Activated CD8-positive, alpha-beta memory T cell treated with anti-CD3 and anti-CD28 coated beads, Interleukin-2, amount 50 U/mL, for 1 hour (primary cell): ENCODE data around the gene ARRDC1.
"Not testable (repeated sequence)": the region's sequence is repeated elsewhere in the genome, so short reads cannot be mapped to it uniquely, and the experiment has no call there.

Experiments used
- DNase-seq: peaks from one replicate; pipeline ENCODE4 v3.0.0-alpha.2; 2020; ENCODE audit errors: extremely low read depth

Gene ARRDC1

GRCh38 chr9:137605121-137606004, at the start of gene ARRDC1:
TSS of gene ARRDC1 (plus strand) at chr9:137605686. CDS start at chr9:137605718, 32 bp downstream.
- DNase-seq, result peak; percentile 87

GRCh38 chr9:137556069-137556838, 49.2 kb upstream of the ARRDC1 start:
- no peak for DNase-seq

GRCh38 chr9:137558127-137558526, 47.4 kb upstream of the ARRDC1 start:
- DNase-seq, result no peak

- DNase-seq, result no peak
Measured at GRCh38 chr9:137564134-137564533, 41.4 kb upstream of the ARRDC1 start.

GRCh38 chr9:137564817-137565411, 40.6 kb upstream of the ARRDC1 start:
- DNase-seq, result no peak

GRCh38 chr9:137568445-137568844, 37.0 kb upstream of the ARRDC1 start:
- not testable (repeated sequence) for DNase-seq

- no peak for DNase-seq
Measured at GRCh38 chr9:137569609-137570203, 35.8 kb upstream of the ARRDC1 start.

GRCh38 chr9:137570566-137570965, 34.9 kb upstream of the ARRDC1 start:
- no peak for DNase-seq

GRCh38 chr9:137574192-137574591, 31.3 kb upstream of the ARRDC1 start:
- DNase-seq, result no peak

- no peak for DNase-seq
Measured at GRCh38 chr9:137575364-137575715, 30.1 kb upstream of the ARRDC1 start.

GRCh38 chr9:137575716-137576411, 29.6 kb upstream of the ARRDC1 start:
- no peak for DNase-seq

- peak; percentile 71 for DNase-seq
Measured at GRCh38 chr9:137578518-137579258, 26.8 kb upstream of the ARRDC1 start, which contains the start of gene DPH7. TSS of gene DPH7 (minus strand) at chr9:137578925. CDS start at chr9:137578777, 148 bp downstream.

GRCh38 chr9:137579259-137579604, 26.3 kb upstream of the ARRDC1 start:
- DNase-seq, result no peak

- DNase-seq, result no peak
Measured at GRCh38 chr9:137580209-137580953, 25.1 kb upstream of the ARRDC1 start.

GRCh38 chr9:137580954-137581322, 24.5 kb upstream of the ARRDC1 start:
- DNase-seq, result no peak

- no peak for DNase-seq
Measured at GRCh38 chr9:137581361-137582285, 23.9 kb upstream of the ARRDC1 start.

GRCh38 chr9:137582286-137582860, 23.1 kb upstream of the ARRDC1 start:
- DNase-seq, result no peak

- no peak for DNase-seq
Measured at GRCh38 chr9:137583347-137583746, 22.1 kb upstream of the ARRDC1 start.

- DNase-seq, result no peak
Measured at GRCh38 chr9:137583957-137584356, 21.5 kb upstream of the ARRDC1 start.
